ENCODE results near the gene NWD2. TPM values are rescaled to one million over a fixed set of nuclear protein-coding genes. Genes with fewer than 3 reads are reported as not detected.

The NWD2 gene
- total and polyA plus RNA-seq, 9 of the 15 experiments (the other 6 are each of a cell fraction or from before 2014, with no cell fraction given): not detected

DNA sequence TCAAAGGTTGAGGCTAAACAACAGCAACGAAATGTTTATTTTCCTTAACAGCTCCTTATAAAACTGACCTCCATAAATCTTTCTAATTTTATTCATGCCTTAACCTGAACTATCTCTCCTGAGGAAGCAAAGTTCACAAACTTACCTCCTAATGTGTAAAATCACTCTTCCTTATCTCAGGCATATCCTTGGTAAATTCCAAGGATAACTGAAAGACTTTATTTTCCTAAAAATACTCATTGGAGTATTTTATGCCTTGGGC is 197.4 kb downstream of the NWD2 start:
- peaks cover 5 to 18% of the 10 kb centered on the region in 2 experiments; a peak in 4 of 5 replicates for H3K27me3 ChIP-seq (ENCODE audit: control insufficient read depth in 2 of 2, insufficient read depth in 2 of 2, low read length in 2 of 2)
- BruUV-seq (replicated peaks): no TSS peak
- TF ChIP-seq ZNF431 (CRISPR knock-in tag; IDR thresholded peaks at IDR 0.05): no peak
- no peak for TF ChIP-seq TAF9B (IDR thresholded peaks at IDR 0.05; ENCODE audit: partially characterized antibody)
- no peak for TF ChIP-seq SPI1 (IDR thresholded peaks at IDR 0.05; ENCODE audit: borderline replicate concordance, low read depth, low read length)
- TF ChIP-seq RAD21 (CRISPR knock-in tag; conservative IDR thresholded peaks at IDR 0.05 in 1 of 2, IDR thresholded peaks at IDR 0.05 in 1 of 2): no peak
- no peak for TF ChIP-seq HEY1 (CRISPR knock-in tag; IDR thresholded peaks at IDR 0.05; ENCODE audit: borderline replicate concordance)
- no peak for TF ChIP-seq KLF1 (tag; IDR thresholded peaks at IDR 0.05)
- TF ChIP-seq YY1 (IDR thresholded peaks at IDR 0.05; ENCODE audit: borderline replicate concordance in 1 of 3, control insufficient read depth in 1 of 3, extremely low read depth in 1 of 3, insufficient read depth in 3 of 3, insufficient read length in 1 of 3, insufficient replicate concordance in 2 of 3, low read depth in 1 of 3, low read length in 2 of 3): no peak
- H4K20me1 ChIP-seq (replicated peaks; ENCODE audit: control insufficient read depth, insufficient read depth, low read length): 0 out of 2 replicates have a peak, but pooled peaks cover 4% of the 10 kb centered on the region
- no peaks in the 10 kb centered on the region for H3K36me3 ChIP-seq (ENCODE audit: control insufficient read depth, insufficient read depth, low read length)
- ChIA-PET POLR2A (no interaction called here), CTCF (ENCODE audit: low intra/inter-chr PET ratio) (no interaction called here)
- 0% methylated on average over 1 of the region's 1 CpG for WGBS (ENCODE audit: insufficient coverage, low coverage, missing lambda C conversion rate)
- intact Hi-C loops (cut with micrococcal nuclease) (no loop called here), in situ Hi-C loops (cut with MboI) (no loop called here)
- H3K9ac ChIP-seq (ENCODE audit: insufficient read depth in 1 of 2, low read depth in 2 of 2, low read length in 2 of 2): no peak overlapping the region
- no peak overlapping the region for H3K4me2 ChIP-seq (ENCODE audit: insufficient read depth, low read length)
- no peaks in the 10 kb centered on the region for H3K4me1 ChIP-seq (replicated peaks in 1 of 2; ENCODE audit: control insufficient read depth in 2 of 2, insufficient read depth in 2 of 2, low read length in 2 of 2)
- H3K27ac ChIP-seq (ENCODE audit: extremely low read depth, low read depth, low read length): no peak overlapping the region
- DNase-seq (ENCODE audit: extremely low read depth in 1 of 4, low spot score in 3 of 4) (no peak), ATAC-seq (no peak), FAIRE-seq (no peak)
- H2AFZ ChIP-seq (ENCODE audit: low read depth, low read length): no peak overlapping the region
- H3K4me3 ChIP-seq: no peak overlapping the region
- no peaks in the 10 kb centered on the region for H3K9me1 ChIP-seq (ENCODE audit: control insufficient read depth, insufficient read depth, low read length)
- no peaks in the 10 kb centered on the region for H3K79me2 ChIP-seq (ENCODE audit: control insufficient read depth, insufficient read depth, low read length)
- H3K9me3 ChIP-seq (replicated peaks; ENCODE audit: control insufficient read depth, insufficient read depth, low read depth, low read length): no peaks in the 10 kb centered on the region
